HCT116 (cell line): ENCODE results near the gene GAL3ST3. TPM values are rescaled to one million over a fixed set of nuclear protein-coding genes. Genes with fewer than 3 reads are reported as not detected.

ENCODE experiments used
- ATAC-seq: fragments of 200-7000 bp; cut with Tn5 transposase; 2 replicates; pipeline ENCODE4 v1.9.1; 2020; ENCODE audit warnings: mild to moderate bottlenecking, moderate library complexity
- Bru-seq: library from RNA; stranded (reverse); fragments of 400-500 nt; gene quantifications from one replicate; lab custom pipeline; 2021; lab: Mats Ljungman, UMichigan
- BruChase-seq, 2 experiments: library from RNA; stranded (reverse); fragments of 400-500 nt; gene quantifications; one replicate each; lab custom pipeline; 2021; lab: Mats Ljungman, UMichigan
- BruUV-seq: library from RNA; stranded (reverse); fragments of 400-500 nt; replicated peaks from 2 replicates; lab custom pipeline; 2021; lab: Mats Ljungman, UMichigan
- CTCF ChIA-PET: fragments of 300-600 bp; sonication (Branson Sonifier 250); formaldehyde crosslinking; loops from one replicate; lab custom pipeline; 2021; ENCODE audit warnings: antibody characterized with exemption; lab: Charles Lee
- POLR2A ChIA-PET: fragments of 300-600, 350-600 bp; sonication (Branson Sonifier 250); formaldehyde crosslinking; loops from one replicate; lab custom pipeline; 2021; ENCODE audit warnings: antibody characterized with exemption; lab: Charles Lee
- RAD21 ChIA-PET, 2 experiments: fragments of 300-600 bp; sonication (Branson Sonifier 250); formaldehyde crosslinking; loops; one replicate each; lab custom pipeline; 2023; ENCODE audit warnings: low total read pairs in 2 of 2; ENCODE audit not compliant: uncharacterized antibody in 2 of 2, unreplicated experiment in 2 of 2, low non-redundant PET in 1 of 2; lab: Charles Lee
- DNase-seq: peaks from one replicate; pipeline ENCODE4 v3.0.0-alpha.2; 2010; ENCODE audit warnings: low read depth, low spot score
- H2AFZ ChIP-seq: fragments of 200-600 bp; shearing (Covaris generic), sonication (generic); 2 replicates; pipeline ENCODE4 v1.6.1; 2017; ENCODE audit warnings: low read depth, mixed run types, mixed read lengths, antibody characterized with exemption, low read length; ENCODE audit not compliant: poor library complexity, severe bottlenecking
- H3K27ac ChIP-seq: 2 replicates; pipeline ENCODE4 v1.5.1; 2012; ENCODE audit warnings: low read depth, low read length
- H3K27me3 ChIP-seq: fragments of 200-600 bp; sonication (generic); 2 replicates; pipeline ENCODE4 v1.6.1; 2016; ENCODE audit warnings: mixed run types, low read length, mixed read lengths; ENCODE audit not compliant: insufficient read depth
- H3K36me3 ChIP-seq, 2 experiments: fragments of 200-500 bp in 1 of 2; fragments of 200-600 bp in 1 of 2; sonication (Bioruptor generic) in 1 of 2; sonication (generic) in 1 of 2; 2 replicates each; pipeline versions ENCODE4 v1.5.1 to v1.6.1; 2014 to 2016; ENCODE audit warnings: low read length in 2 of 2, inconsistent platforms in 1 of 2, mixed read lengths in 1 of 2, mixed run types in 1 of 2; ENCODE audit not compliant: insufficient read depth in 2 of 2, control insufficient read depth in 1 of 2
- H3K4me1 ChIP-seq, 2 experiments: fragments of 200-600 bp in 1 of 2; sonication (generic) in 1 of 2; 2 replicates each; pipeline versions ENCODE4 v1.5.1 to v1.6.1; 2012 to 2017; ENCODE audit warnings: low read length in 2 of 2, inconsistent platforms in 1 of 2, mild to moderate bottlenecking in 1 of 2, mixed read lengths in 1 of 2, mixed run types in 1 of 2, moderate library complexity in 1 of 2; ENCODE audit not compliant: insufficient read depth in 2 of 2, control insufficient read depth in 1 of 2
- H3K4me2 ChIP-seq: fragments of 200-600 bp; sonication (generic); 2 replicates; pipeline ENCODE4 v1.6.1; 2017; ENCODE audit warnings: mixed run types, low read length, mixed read lengths
- H3K4me3 ChIP-seq, 2 experiments: fragments of 200-600 bp in 1 of 2; sonication (generic) in 1 of 2; replicated peaks in 1 of 2; 2 replicates each; pipeline ENCODE4 v1.5.1; 2011 to 2016; ENCODE audit warnings: low read length in 2 of 2, control low read depth in 1 of 2, low read depth in 1 of 2, mild to moderate bottlenecking in 1 of 2, mixed read lengths in 1 of 2, mixed run types in 1 of 2
- H3K79me2 ChIP-seq: fragments of 200-600 bp; sonication (generic); 2 replicates; pipeline ENCODE4 v1.6.1; 2017; ENCODE audit warnings: mild to moderate bottlenecking, mixed run types, low read length, moderate library complexity, mixed read lengths; ENCODE audit not compliant: insufficient read depth
- H3K9ac ChIP-seq: fragments of 200-600 bp; sonication (generic); 2 replicates; pipeline ENCODE4 v1.6.1; 2016; ENCODE audit warnings: low read length, mixed read lengths
- H3K9me2 ChIP-seq: fragments of 200-600 bp; sonication (generic), shearing (Covaris generic); 2 replicates; pipeline ENCODE4 v1.6.1; 2017; ENCODE audit warnings: mixed run types, mild to moderate bottlenecking, moderate library complexity; ENCODE audit not compliant: insufficient read depth
- H3K9me3 ChIP-seq, 2 experiments: fragments of 200-500 bp in 1 of 2; fragments of 200-600 bp in 1 of 2; sonication (Bioruptor generic) in 1 of 2; sonication (generic) in 1 of 2; 2 replicates each; pipeline ENCODE4 v1.6.1; 2014 to 2017; ENCODE audit warnings: low read length in 2 of 2, mixed read lengths in 2 of 2, inconsistent platforms in 1 of 2, low read depth in 1 of 2, mild to moderate bottlenecking in 1 of 2, mixed run types in 1 of 2, moderate library complexity in 1 of 2; ENCODE audit not compliant: control insufficient read depth in 1 of 2, insufficient read depth in 1 of 2
- H4K20me1 ChIP-seq: fragments of 200-600 bp; sonication (generic), shearing (Covaris generic); 2 replicates; pipeline ENCODE4 v1.6.1; 2017; ENCODE audit warnings: mixed run types, mild to moderate bottlenecking, moderate library complexity; ENCODE audit not compliant: insufficient read depth
- ATF3 ChIP-seq: IDR thresholded peaks from 2 replicates; pipeline ENCODE4 v1.6.1; 2012
- CBX3 ChIP-seq: IDR thresholded peaks from 2 replicates; pipeline ENCODE4 v1.6.1; 2012; ENCODE audit warnings: low read depth
- CEBPB ChIP-seq: IDR thresholded peaks from 2 replicates; pipeline ENCODE4 v1.6.1; 2012; ENCODE audit warnings: low read depth
- CTCF ChIP-seq, 3 experiments: fragments of 200-600 bp in 1 of 3; sonication (generic) in 1 of 3; IDR thresholded peaks in 2 of 3; conservative IDR thresholded peaks in 1 of 3; 2 replicates each; pipeline ENCODE4 v1.5.1; 2012 to 2017; ENCODE audit warnings: low read depth in 2 of 3, low read length in 2 of 3, antibody characterized with exemption in 1 of 3, borderline replicate concordance in 1 of 3, control low read depth in 1 of 3, mild to moderate bottlenecking in 1 of 3, mixed read lengths in 1 of 3, mixed run types in 1 of 3, moderate library complexity in 1 of 3; ENCODE audit not compliant: insufficient read depth in 1 of 3
- EGR1 ChIP-seq: IDR thresholded peaks from 2 replicates; pipeline ENCODE4 v1.6.1; 2012; ENCODE audit warnings: low read depth
- ELF1 ChIP-seq: IDR thresholded peaks from 2 replicates; pipeline ENCODE4 v1.6.1; 2012; ENCODE audit warnings: low read depth, borderline replicate concordance
- EZH2phosphoT487 ChIP-seq: fragments of 200-600 bp; IDR thresholded peaks from 2 replicates; pipeline ENCODE4 v1.6.1; 2018; ENCODE audit warnings: antibody characterized with exemption, borderline replicate concordance
- JUND ChIP-seq: IDR thresholded peaks from 2 replicates; pipeline ENCODE4 v1.6.1; 2012
- POLR2A ChIP-seq: IDR thresholded peaks from 2 replicates; pipeline ENCODE4 v1.7.0; 2011; ENCODE audit warnings: borderline replicate concordance; ENCODE audit not compliant: insufficient read depth, insufficient read length; ENCODE audit errors: extremely low read depth
- POLR2AphosphoS5 ChIP-seq: IDR thresholded peaks from 2 replicates; pipeline ENCODE4 v1.6.1; 2011; ENCODE audit warnings: mild to moderate bottlenecking, low read depth, low read length, moderate library complexity
- TCF7L2 ChIP-seq: IDR thresholded peaks from 2 replicates; pipeline ENCODE4 v1.7.0; 2011; ENCODE audit warnings: borderline replicate concordance, inconsistent platforms; ENCODE audit not compliant: insufficient read depth, insufficient read length; ENCODE audit errors: extremely low read depth
- YY1 ChIP-seq: IDR thresholded peaks from 2 replicates; pipeline ENCODE4 v1.6.1; 2011; ENCODE audit warnings: low read length, low read depth, moderate library complexity, mild to moderate bottlenecking; ENCODE audit not compliant: insufficient replicate concordance; ENCODE audit errors: extremely low read depth
- intact Hi-C: fragments of 100-400 bp; cut with micrococcal nuclease; formaldehyde crosslinking; loops from 2 replicates; pipeline ENCODE4 v1.10.0; 2022
- long read RNA-seq: library from polyadenylated mRNA; unstranded; transcript quantifications from one replicate; pipeline ENCODE4 v2.0.0, GENCODE V29; 2021; ENCODE audit not compliant: unreplicated experiment
- polyA plus RNA-seq: library from polyadenylated mRNA; unstranded; fragments of >200 nt; gene quantifications from 2 replicates; pipeline ENCODE4 v1.2.1, GENCODE V29; 2012; ENCODE audit warnings: missing spikeins
- total RNA-seq: library from RNA; stranded (reverse); gene quantifications from one replicate; pipeline ENCODE4 v1.2.1, GENCODE V29; 2021; ENCODE audit not compliant: unreplicated experiment
- TF ChIP-seq, protein P1 (sequence below): IDR thresholded peaks from 2 replicates; pipeline ENCODE4 v1.6.1; 2012; ENCODE audit warnings: low read depth
- TF ChIP-seq, protein P2 (sequence below): IDR thresholded peaks from 2 replicates; pipeline ENCODE4 v1.6.1; 2012

The GAL3ST3 gene, protein sequence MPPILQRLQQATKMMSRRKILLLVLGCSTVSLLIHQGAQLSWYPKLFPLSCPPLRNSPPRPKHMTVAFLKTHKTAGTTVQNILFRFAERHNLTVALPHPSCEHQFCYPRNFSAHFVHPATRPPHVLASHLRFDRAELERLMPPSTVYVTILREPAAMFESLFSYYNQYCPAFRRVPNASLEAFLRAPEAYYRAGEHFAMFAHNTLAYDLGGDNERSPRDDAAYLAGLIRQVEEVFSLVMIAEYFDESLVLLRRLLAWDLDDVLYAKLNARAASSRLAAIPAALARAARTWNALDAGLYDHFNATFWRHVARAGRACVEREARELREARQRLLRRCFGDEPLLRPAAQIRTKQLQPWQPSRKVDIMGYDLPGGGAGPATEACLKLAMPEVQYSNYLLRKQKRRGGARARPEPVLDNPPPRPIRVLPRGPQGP
- not detected for total RNA-seq
- polyA plus RNA-seq = 0.07 TPM in 1 of 2 replicates, not detected in the other
- Bru-seq, nascent RNA = not detected
- BruChase-seq, experiment 1, labeled RNA remaining after a 6-hour chase = not detected
- BruChase-seq, experiment 2, labeled RNA remaining after a 2-hour chase = not detected
- long read RNA-seq = 0 reads

- no TSS peak for BruUV-seq
- DNase-seq = no peak
- Histone ChIP-seq H3K4me3 (no peak within 1 kb of the TSS), H3K4me1 (peaks cover 21 to 30% of the 10 kb centered on the region in 2 experiments), H3K4me2 (no peak within 1 kb of the TSS), H4K20me1 (no peaks in the 10 kb centered on the region), H2AFZ (no peak within 1 kb of the TSS), H3K27ac (no peak within 1 kb of the TSS), H3K9ac (no peak within 1 kb of the TSS), H3K79me2 (peaks cover 16% of the 10 kb centered on the region), H3K9me3 (no peaks in the 10 kb centered on the region)
- POLR2A ChIA-PET = no interaction called here
- no peak for ATAC-seq
- intact Hi-C loops = no loop called here
- TF ChIP-seq CTCF (IDR thresholded peaks at IDR 0.05 in 2 of 3, conservative IDR thresholded peaks at IDR 0.05 in 1 of 3; ENCODE audit: borderline replicate concordance in 1 of 3, insufficient read depth in 1 of 3, low read depth in 2 of 3, low read length in 2 of 3) (no peak), YY1 (no peak), EGR1 (no peak), POLR2AphosphoS5 (no peak), ELF1 (no peak), EZH2phosphoT487 (no peak), ATF3 (no peak), POLR2A (no peak), CBX3 (no peak), CEBPB (no peak), JUND (no peak), TCF7L2 (no peak)
- TF ChIP-seq, protein P1, sequence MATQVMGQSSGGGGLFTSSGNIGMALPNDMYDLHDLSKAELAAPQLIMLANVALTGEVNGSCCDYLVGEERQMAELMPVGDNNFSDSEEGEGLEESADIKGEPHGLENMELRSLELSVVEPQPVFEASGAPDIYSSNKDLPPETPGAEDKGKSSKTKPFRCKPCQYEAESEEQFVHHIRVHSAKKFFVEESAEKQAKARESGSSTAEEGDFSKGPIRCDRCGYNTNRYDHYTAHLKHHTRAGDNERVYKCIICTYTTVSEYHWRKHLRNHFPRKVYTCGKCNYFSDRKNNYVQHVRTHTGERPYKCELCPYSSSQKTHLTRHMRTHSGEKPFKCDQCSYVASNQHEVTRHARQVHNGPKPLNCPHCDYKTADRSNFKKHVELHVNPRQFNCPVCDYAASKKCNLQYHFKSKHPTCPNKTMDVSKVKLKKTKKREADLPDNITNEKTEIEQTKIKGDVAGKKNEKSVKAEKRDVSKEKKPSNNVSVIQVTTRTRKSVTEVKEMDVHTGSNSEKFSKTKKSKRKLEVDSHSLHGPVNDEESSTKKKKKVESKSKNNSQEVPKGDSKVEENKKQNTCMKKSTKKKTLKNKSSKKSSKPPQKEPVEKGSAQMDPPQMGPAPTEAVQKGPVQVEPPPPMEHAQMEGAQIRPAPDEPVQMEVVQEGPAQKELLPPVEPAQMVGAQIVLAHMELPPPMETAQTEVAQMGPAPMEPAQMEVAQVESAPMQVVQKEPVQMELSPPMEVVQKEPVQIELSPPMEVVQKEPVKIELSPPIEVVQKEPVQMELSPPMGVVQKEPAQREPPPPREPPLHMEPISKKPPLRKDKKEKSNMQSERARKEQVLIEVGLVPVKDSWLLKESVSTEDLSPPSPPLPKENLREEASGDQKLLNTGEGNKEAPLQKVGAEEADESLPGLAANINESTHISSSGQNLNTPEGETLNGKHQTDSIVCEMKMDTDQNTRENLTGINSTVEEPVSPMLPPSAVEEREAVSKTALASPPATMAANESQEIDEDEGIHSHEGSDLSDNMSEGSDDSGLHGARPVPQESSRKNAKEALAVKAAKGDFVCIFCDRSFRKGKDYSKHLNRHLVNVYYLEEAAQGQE = no peak
- TF ChIP-seq, protein P2, sequence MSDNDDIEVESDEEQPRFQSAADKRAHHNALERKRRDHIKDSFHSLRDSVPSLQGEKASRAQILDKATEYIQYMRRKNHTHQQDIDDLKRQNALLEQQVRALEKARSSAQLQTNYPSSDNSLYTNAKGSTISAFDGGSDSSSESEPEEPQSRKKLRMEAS = no peak
- TF ChIP-seq, all 23 proteins: peak for 0
- Histone ChIP-seq H3K27me3 (no peaks in the 10 kb centered on the region), H3K9me2 (no peaks in the 10 kb centered on the region), H3K36me3 (no peaks in the 10 kb centered on the region; a peak in 1 of 4 replicates)
- CTCF ChIA-PET = no interaction called here
- RAD21 ChIA-PET = interaction anchor here in 1 of 2 experiments (0.5 kb wide), 1 partner anchor 389 kb away, joined by 3 read pairs; no protein-coding TSS in a partner anchor
These were observed at the start of gene GAL3ST3 for GRCh38 chr11:66048547-66049323. Gene GAL3ST3, minus strand, starts transcription at chr11:66049161. Its CDS starts 3,746 bp downstream, at chr11:66045415.
